OCI-M2 (cell line): ENCODE data around the gene LRRC45.

ENCODE experiments used
- DNase-seq: peaks from one replicate; lab custom pipeline; 2025; ENCODE audit not compliant: unreplicated experiment; lab: John Stamatoyannopoulos, UW

The LRRC45 gene

GRCh38 chr17:82007228-82007494 is 15.9 kb upstream of the LRRC45 start:
- no peak for DNase-seq

GRCh38 chr17:82007495-82008257 is 15.4 kb upstream of the LRRC45 start:
- no peak for DNase-seq

GRCh38 chr17:82008258-82008940 is 14.7 kb upstream of the LRRC45 start:
- no peak for DNase-seq

DNA sequence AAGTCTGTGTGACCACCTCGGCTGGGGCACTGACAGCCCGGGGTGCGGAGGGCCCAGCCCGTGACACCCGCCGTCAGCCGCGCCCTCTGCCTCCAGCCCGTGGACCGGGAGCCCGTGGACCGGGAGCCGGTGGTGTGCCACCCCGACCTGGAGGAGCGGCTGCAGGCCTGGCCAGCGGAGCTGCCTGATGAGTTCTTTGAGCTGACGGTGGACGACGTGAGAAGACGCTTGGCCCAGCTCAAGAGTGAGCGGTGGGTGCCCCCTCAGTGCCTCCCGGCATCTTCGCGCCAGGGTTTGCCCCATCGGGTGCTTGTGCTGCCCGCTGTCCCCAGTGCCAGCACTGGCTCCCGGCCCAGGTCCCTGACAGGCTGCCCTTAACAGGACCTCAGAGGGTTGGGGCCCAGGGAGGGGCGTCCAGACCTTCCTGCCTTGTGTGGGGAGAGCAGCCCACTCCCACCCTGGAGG is 14.1 kb upstream of the LRRC45 start:
- DNase-seq: no peak

GRCh38 chr17:82009413-82009812 is 13.7 kb upstream of the LRRC45 start:
- DNase-seq: no peak

- DNase-seq: no peak
These were observed 12.3 kb upstream of the LRRC45 start for GRCh38 chr17:82010575-82011525.

GRCh38 chr17:82011617-82012187 is 11.4 kb upstream of the LRRC45 start:
- no peak for DNase-seq

GRCh38 chr17:82012261-82012639 is 10.9 kb upstream of the LRRC45 start:
- no peak for DNase-seq

DNA sequence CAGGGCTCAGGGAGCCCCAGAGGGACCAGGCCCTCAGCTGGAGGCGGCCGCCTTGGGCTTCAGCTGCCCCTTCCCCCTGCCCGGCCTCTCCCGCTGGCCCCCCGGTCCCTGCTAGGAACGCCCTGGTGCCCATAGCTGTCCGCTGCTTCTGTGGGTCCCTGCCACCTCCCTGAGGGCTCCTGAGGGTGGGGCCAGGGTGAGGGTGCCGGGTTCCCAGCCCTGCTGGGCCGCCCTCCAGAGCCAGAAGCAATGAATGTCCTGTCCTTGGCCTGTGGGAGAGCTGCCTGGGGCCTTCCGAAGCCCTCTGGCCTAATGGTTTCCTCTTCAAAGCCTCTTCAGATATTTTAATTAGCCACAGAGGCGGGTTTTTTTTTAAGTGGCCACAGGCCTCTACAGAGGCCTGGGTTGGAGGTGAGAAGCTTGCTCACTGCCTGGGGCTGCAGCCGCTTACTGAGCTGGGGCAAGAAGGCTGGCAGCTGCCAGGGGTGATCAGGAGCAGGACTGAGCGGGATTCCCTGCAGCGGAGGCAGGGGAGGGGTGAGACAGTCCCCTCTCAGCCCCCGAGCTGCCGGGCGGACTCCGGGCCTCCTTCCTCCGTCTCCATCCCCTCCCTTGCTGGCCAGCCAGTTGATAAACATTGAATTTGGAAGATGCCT is 10.3 kb upstream of the LRRC45 start:
- DNase-seq: no peak

DNA sequence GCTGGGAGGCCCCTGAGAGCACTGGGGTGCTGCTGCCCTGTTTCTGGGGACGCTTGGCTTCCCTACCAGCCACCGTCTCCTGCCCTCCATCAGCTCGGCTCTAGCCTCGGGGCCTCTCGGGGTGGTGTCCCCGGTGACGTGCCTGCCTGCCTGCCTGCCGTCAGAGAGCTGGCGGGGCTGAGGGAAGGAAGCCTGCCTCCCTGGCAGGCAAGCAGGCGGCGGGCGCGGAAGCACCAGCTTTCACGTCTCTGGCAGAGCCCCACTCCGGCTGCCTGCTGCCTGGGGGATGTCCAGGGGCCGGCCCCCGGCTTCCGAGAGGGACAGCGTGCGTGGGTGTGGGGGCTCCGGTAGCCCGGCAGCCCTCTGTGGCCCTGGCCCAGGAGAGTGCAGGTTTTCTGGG is 9.8 kb upstream of the LRRC45 start:
- no peak for DNase-seq

- no peak for DNase-seq
These were observed 9.3 kb upstream of the LRRC45 start for GRCh38 chr17:82013772-82014321.

- no peak for DNase-seq
These were observed 8.7 kb upstream of the LRRC45 start for GRCh38 chr17:82014432-82014831.

DNA sequence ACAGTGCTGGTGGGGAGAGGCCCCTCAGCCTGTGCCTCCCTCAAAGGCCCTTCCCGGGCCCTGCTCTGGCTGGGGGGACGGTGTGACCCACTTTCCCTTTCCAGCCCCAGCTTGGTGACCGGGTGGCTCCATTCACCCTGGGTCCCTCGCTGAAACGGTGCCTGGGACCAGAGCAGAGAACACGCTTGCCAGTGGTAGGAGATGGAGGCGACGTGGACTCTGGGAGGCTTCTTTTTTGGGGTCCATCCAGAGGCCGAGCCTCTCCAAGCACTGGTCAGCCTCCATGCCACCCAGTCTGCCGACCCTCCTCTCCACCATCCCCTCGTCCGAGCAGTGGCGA is 8.2 kb upstream of the LRRC45 start:
- no peak for DNase-seq

DNA sequence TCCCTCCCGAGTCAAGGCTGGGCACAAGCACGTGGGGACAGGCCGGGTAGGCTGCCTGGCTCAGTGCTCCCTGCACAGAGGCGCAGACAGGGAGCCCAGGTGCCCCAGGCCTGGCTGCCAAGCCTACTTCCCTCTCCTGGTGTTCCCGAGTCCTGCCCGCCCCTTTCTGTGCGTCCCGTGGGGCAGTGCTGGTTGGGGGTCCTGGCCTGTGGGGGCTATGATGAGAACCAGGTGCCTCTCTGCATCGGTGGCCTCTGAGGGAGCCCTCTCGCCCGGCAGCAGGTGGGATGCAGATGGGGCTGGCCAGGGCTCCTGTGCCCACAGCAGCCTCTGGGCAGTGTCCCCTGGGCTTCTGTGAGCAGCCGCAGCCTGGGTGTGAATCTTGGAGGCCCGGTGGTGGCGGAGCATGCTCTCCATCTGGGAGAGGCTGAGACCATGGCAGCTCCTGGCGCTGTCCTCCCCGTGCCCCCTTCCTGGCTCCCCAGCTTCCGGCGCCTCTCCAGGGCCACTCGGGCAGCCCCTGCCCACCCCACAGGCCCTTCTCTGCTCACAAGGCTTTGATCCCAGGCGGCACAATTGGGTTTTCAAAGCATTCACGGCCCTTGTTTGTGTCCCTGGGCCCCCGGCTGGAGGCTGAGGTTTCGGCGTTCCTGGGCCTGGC is 7.7 kb upstream of the LRRC45 start:
- no peak for DNase-seq

DNA sequence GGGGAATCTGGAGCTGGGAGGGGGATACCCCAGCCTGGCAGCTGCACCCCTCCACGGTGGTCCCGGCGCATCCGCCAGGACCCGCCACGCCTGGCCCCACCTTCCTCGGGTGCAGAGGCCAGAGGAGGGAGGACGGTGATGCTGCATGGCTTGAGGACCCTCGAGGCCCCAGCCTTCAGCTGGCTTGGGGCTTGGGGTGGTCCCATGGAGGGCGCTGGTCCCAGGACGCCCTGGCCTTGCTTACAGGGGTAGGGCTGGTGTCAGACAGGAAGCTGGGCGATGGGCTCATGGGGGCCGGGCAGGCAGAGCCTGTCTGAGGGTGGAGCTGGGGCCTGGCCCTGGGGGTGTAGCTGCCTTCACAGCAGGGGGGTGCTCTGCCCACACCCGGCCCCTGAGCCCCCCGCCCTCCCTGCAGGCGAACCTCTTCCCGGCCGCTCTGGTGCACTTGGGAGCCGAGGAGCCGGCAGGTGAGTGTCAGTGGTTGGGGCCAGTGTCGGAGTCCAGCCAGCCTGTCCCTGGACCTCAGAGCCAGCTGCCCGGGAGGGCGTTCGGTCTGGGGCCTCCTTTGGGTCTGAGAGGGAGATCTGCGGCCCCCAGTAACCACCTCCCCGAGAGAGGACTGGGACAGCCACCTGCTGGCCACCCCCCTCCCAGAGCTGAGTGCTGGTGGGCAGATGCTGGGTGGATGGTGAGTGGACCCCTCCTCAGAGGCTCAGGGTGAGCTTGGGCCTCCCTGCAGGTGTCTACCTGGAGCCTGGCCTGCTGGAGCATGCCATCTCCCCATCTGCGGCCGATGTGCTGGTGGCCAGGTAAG is 6.8 kb upstream of the LRRC45 start:
- DNase-seq: no peak

DNA sequence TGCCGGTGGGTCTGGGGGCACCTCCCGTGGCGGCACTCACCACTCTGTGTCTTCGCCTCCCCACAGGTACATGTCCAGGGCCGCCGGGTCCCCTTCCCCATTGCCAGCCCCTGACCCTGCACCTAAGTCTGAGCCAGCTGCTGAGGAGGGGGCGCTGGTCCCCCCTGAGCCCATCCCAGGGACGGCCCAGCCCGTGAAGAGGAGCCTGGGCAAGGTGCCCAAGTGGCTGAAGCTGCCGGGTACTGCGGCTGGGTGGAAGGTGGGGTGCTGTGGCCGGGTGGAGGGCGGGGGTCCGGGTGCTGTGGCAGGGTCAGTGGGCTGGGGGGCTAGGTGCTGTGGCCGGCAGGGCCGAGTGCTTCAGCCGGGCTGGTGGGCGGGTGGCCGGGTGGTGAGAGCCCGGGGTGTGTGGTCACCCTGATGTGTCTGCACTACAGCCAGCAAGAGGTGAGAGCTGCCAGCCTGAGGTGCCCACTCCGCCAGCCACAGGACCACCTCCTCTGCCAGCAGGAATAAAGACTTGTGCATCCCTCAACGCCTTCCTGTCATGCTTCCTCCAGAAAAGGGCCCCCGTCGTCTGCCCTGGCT is 6.1 kb upstream of the LRRC45 start:
- no peak for DNase-seq

GRCh38 chr17:82017612-82018151 is 5.4 kb upstream of the LRRC45 start:
- DNase-seq: no peak

DNA sequence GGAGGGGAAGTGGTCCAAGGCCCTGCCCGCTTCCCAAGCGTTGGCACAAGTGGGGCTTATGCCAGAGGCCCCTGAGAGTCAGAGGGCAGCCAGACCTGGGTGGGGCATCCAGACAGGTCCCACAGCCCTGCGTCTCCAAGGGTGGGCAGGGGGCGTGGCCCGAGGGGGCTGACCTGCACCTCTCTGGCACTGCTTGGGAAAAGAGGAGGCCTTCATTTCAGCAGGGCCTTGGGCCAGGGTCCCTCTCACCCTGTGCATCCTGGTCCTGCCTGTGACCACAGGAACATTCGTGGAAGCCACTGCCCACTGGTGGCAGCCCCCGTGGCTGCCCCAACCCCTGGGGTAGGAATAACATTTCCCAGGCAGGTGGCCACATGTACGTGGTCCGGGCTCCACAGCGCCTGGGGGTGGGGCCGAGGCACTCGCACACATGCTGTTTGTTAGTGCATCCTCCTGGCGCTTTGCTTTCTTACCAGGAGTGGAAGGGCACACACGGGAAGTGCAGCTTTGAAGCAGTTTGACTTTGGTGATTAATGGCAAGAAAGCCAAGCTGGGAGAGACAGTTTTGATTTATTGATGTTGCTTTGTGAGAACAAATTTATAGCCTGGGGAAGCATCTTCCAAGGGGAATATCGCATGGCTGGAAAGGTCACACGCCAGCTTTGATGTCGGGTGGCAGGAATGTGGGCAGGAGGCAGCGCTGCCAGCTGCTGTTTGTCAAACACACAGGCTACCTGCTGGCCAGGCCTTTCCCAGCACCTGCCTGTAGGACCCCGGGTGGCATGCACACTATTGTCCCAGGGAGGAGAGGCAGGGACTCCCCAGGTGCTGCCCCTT is 4.7 kb upstream of the LRRC45 start:
- no peak for DNase-seq
